ENCODE results near the gene CETN3.
"Not testable (repeated sequence)": the region's sequence is repeated elsewhere in the genome, so short reads cannot be mapped to it uniquely, and the experiment has no call there.

Gene CETN3

GRCh38 chr5:90384389-90384788 is 25.2 kb downstream of the CETN3 start:
- Histone ChIP-seq H3K36me3 (ENCODE audit: insufficient read depth, low read length) (no peaks in the 10 kb centered on the region), H2AFZ (ENCODE audit: low read length, unreplicated experiment) (no peak overlapping the region), H3K27ac (ENCODE audit: low read depth, low read length) (no peak overlapping the region), H3K27me3 (ENCODE audit: insufficient read depth, low read length) (no peaks in the 10 kb centered on the region), H3K4me1 (ENCODE audit: control insufficient read depth, insufficient read depth, low read length, unreplicated experiment) (no peaks in the 10 kb centered on the region), H3K79me2 (ENCODE audit: control insufficient read depth, insufficient read depth, low read length, unreplicated experiment) (no peaks in the 10 kb centered on the region), H3K4me3 (ENCODE audit: low read depth, low read length) (no peak overlapping the region)

DNA sequence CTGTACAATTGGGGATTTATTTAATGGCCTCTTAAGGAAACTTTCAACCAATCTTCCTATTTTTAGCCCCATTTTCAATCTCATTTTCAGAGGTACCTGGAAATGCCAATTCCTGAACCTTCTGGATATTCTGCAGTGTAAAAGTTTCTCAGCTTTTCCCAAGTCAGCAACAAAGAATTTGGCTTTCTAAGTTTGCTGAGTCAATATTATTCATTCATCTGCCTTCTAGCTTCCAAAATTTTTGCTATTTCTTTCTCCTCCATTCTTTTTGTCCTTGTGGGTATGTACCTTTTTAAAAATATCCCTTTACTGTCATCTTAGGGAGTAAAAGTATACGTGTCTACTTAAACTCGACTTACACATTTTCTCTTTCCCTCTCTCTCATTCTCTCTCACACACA is 25.7 kb downstream of the CETN3 start:
- no peaks in the 10 kb centered on the region for H3K36me3 ChIP-seq (ENCODE audit: insufficient read depth, low read length)

GRCh38 chr5:90381213-90381929 is 28.2 kb downstream of the CETN3 start:
- no peak overlapping the region for H3K27ac ChIP-seq (ENCODE audit: low read depth, low read length)
- H3K4me3 ChIP-seq (ENCODE audit: low read depth, low read length), result no peak overlapping the region
- no peaks in the 10 kb centered on the region for H3K36me3 ChIP-seq (ENCODE audit: insufficient read depth, low read length)
- no peak overlapping the region for H2AFZ ChIP-seq (ENCODE audit: low read length, unreplicated experiment)
- no peaks in the 10 kb centered on the region for H3K79me2 ChIP-seq (ENCODE audit: control insufficient read depth, insufficient read depth, low read length, unreplicated experiment)
- no peaks in the 10 kb centered on the region for H3K4me1 ChIP-seq (ENCODE audit: control insufficient read depth, insufficient read depth, low read length, unreplicated experiment)
- H3K27me3 ChIP-seq (ENCODE audit: insufficient read depth, low read length), result peaks cover under 1% of the 10 kb centered on the region; the same call in 1 of the 2 replicates

More for the DNA sequence above, 25.7 kb downstream of the CETN3 start:
- no peaks in the 10 kb centered on the region for H3K79me2 ChIP-seq (ENCODE audit: control insufficient read depth, insufficient read depth, low read length, unreplicated experiment)
- H3K4me1 ChIP-seq (ENCODE audit: control insufficient read depth, insufficient read depth, low read length, unreplicated experiment), result no peaks in the 10 kb centered on the region
- H3K27ac ChIP-seq (ENCODE audit: low read depth, low read length), result no peak overlapping the region
- H3K4me3 ChIP-seq (ENCODE audit: low read depth, low read length), result no peak overlapping the region
- no peak overlapping the region for H2AFZ ChIP-seq (ENCODE audit: low read length, unreplicated experiment)
- H3K27me3 ChIP-seq (ENCODE audit: insufficient read depth, low read length), result no peaks in the 10 kb centered on the region

GRCh38 chr5:90379652-90380051 is 29.9 kb downstream of the CETN3 start:
- Histone ChIP-seq H3K79me2 (ENCODE audit: control insufficient read depth, insufficient read depth, low read length, unreplicated experiment) (no peaks in the 10 kb centered on the region), H3K4me3 (ENCODE audit: low read depth, low read length) (no peak overlapping the region), H3K27ac (ENCODE audit: low read depth, low read length) (no peak overlapping the region), H3K4me1 (ENCODE audit: control insufficient read depth, insufficient read depth, low read length, unreplicated experiment) (no peaks in the 10 kb centered on the region), H3K36me3 (ENCODE audit: insufficient read depth, low read length) (no peaks in the 10 kb centered on the region), H2AFZ (ENCODE audit: low read length, unreplicated experiment) (no peak overlapping the region), H3K27me3 (ENCODE audit: insufficient read depth, low read length) (peaks cover 17% of the 10 kb centered on the region; the same call in 1 of the 2 replicates)

- Histone ChIP-seq H3K4me1 (ENCODE audit: control insufficient read depth, insufficient read depth, low read length, unreplicated experiment) (no peaks in the 10 kb centered on the region), H3K27ac (ENCODE audit: low read depth, low read length) (no peak overlapping the region), H3K79me2 (ENCODE audit: control insufficient read depth, insufficient read depth, low read length, unreplicated experiment) (no peaks in the 10 kb centered on the region), H3K27me3 (ENCODE audit: insufficient read depth, low read length) (peaks cover 24% of the 10 kb centered on the region), H3K4me3 (ENCODE audit: low read depth, low read length) (no peak overlapping the region), H2AFZ (ENCODE audit: low read length, unreplicated experiment) (no peak overlapping the region), H3K36me3 (ENCODE audit: insufficient read depth, low read length) (no peaks in the 10 kb centered on the region)
Observed at GRCh38 chr5:90378752-90379151, 30.8 kb downstream of the CETN3 start.

- not testable (repeated sequence) for H3K36me3 ChIP-seq (ENCODE audit: insufficient read depth, low read length); H3K4me3 ChIP-seq (ENCODE audit: low read depth, low read length); H3K79me2 ChIP-seq (ENCODE audit: control insufficient read depth, insufficient read depth, low read length, unreplicated experiment); H3K27ac ChIP-seq (ENCODE audit: low read depth, low read length); H3K4me1 ChIP-seq (ENCODE audit: control insufficient read depth, insufficient read depth, low read length, unreplicated experiment); H2AFZ ChIP-seq (ENCODE audit: low read length, unreplicated experiment)
- H3K27me3 ChIP-seq (ENCODE audit: insufficient read depth, low read length), result peaks cover 62% of the 10 kb centered on the region
Observed at GRCh38 chr5:90371269-90371668, 38.3 kb downstream of the CETN3 start.

GRCh38 chr5:90368454-90369246 is 40.9 kb downstream of the CETN3 start:
- Histone ChIP-seq H3K36me3 (ENCODE audit: insufficient read depth, low read length) (no peaks in the 10 kb centered on the region), H3K27ac (ENCODE audit: low read depth, low read length) (no peak overlapping the region), H3K4me1 (ENCODE audit: control insufficient read depth, insufficient read depth, low read length, unreplicated experiment) (no peaks in the 10 kb centered on the region), H2AFZ (ENCODE audit: low read length, unreplicated experiment) (no peak overlapping the region), H3K79me2 (ENCODE audit: control insufficient read depth, insufficient read depth, low read length, unreplicated experiment) (no peaks in the 10 kb centered on the region), H3K4me3 (ENCODE audit: low read depth, low read length) (no peak overlapping the region), H3K27me3 (ENCODE audit: insufficient read depth, low read length) (peaks cover 40% of the 10 kb centered on the region)

GRCh38 chr5:90367879-90368278 is 41.7 kb downstream of the CETN3 start:
- Histone ChIP-seq H3K27ac (ENCODE audit: low read depth, low read length) (no peak overlapping the region), H3K4me3 (ENCODE audit: low read depth, low read length) (no peak overlapping the region), H2AFZ (ENCODE audit: low read length, unreplicated experiment) (no peak overlapping the region), H3K27me3 (ENCODE audit: insufficient read depth, low read length) (peaks cover 32% of the 10 kb centered on the region), H3K36me3 (ENCODE audit: insufficient read depth, low read length) (no peaks in the 10 kb centered on the region), H3K4me1 (ENCODE audit: control insufficient read depth, insufficient read depth, low read length, unreplicated experiment) (no peaks in the 10 kb centered on the region), H3K79me2 (ENCODE audit: control insufficient read depth, insufficient read depth, low read length, unreplicated experiment) (no peaks in the 10 kb centered on the region)

DNA sequence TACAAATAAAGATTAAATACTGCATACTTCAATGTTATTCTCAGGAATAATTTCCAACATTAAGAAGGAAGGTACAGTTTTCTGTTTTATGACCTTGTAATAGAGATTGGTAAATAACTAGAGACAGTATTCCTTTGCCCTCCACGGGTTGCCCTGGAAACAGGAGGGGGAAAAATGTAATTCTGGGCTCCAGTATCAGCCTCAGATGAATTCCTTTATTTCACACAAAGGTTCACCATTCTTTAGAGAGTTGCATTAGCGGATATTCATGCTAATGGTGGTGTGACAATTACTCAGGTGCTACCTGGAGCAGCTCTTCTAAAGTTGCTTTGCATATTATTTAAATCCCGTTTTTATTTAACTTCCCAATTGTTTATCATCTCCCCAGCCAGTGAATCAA is 42.6 kb downstream of the CETN3 start:
- Histone ChIP-seq H3K36me3 (ENCODE audit: insufficient read depth, low read length) (no peaks in the 10 kb centered on the region), H3K4me3 (ENCODE audit: low read depth, low read length) (no peak overlapping the region), H2AFZ (ENCODE audit: low read length, unreplicated experiment) (no peak overlapping the region), H3K27ac (ENCODE audit: low read depth, low read length) (no peak overlapping the region), H3K27me3 (ENCODE audit: insufficient read depth, low read length) (peaks cover 25% of the 10 kb centered on the region), H3K79me2 (ENCODE audit: control insufficient read depth, insufficient read depth, low read length, unreplicated experiment) (no peaks in the 10 kb centered on the region), H3K4me1 (ENCODE audit: control insufficient read depth, insufficient read depth, low read length, unreplicated experiment) (no peaks in the 10 kb centered on the region)

DNA sequence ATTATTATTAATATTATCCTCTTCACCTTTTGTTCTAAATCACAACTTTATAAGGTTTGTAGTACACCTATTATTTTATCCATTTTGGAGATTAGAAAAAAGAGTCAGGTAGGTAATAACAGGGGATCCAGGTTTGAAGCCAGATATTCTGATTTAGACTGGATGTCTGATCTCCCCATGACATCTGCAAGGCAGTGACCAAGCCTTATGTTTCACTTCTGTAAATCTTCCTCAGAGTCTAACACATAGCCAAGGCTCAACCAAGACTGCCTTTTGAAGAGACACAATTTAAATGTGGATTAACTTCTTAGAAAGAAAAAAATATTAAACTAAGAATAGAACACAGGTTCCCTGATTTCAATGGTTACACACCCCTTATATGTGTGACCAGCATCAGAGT is 44.2 kb downstream of the CETN3 start:
- H3K4me3 ChIP-seq (ENCODE audit: low read depth, low read length), result no peak overlapping the region
- H3K36me3 ChIP-seq (ENCODE audit: insufficient read depth, low read length), result no peaks in the 10 kb centered on the region
- H2AFZ ChIP-seq (ENCODE audit: low read length, unreplicated experiment), result no peak overlapping the region
- no peak overlapping the region for H3K27ac ChIP-seq (ENCODE audit: low read depth, low read length)
- H3K27me3 ChIP-seq (ENCODE audit: insufficient read depth, low read length), result peaks cover 28% of the 10 kb centered on the region
- H3K79me2 ChIP-seq (ENCODE audit: control insufficient read depth, insufficient read depth, low read length, unreplicated experiment), result no peaks in the 10 kb centered on the region
- H3K4me1 ChIP-seq (ENCODE audit: control insufficient read depth, insufficient read depth, low read length, unreplicated experiment), result no peaks in the 10 kb centered on the region

Data from ACC112 (cell line).